ENCODE results near the gene DPT. TPM values are rescaled to one million over a fixed set of nuclear protein-coding genes. Genes with fewer than 3 reads are reported as not detected.
A peak's percentile ranks its signal among the peaks of the same experiment; 100 is the strongest.

Gene DPT
- total RNA-seq, 6 donors from 2014 or later = 11.5 to 22.4 (median 12.3) TPM; not detected in 1

GRCh38 chr1:168726281-168726680, 2.7 kb downstream of the DPT start:
- ATAC-seq (ENCODE audit: low FRiP score in 2 of 2) (peak; percentile 29 to 70), DNase-seq (no peak)
- Histone ChIP-seq H3K27me3 (no peaks in the 10 kb centered on the region), H3K9me3 (no peaks in the 10 kb centered on the region), H3K36me3 (no peaks in the 10 kb centered on the region), H3K4me1 (no peaks in the 10 kb centered on the region), H3K27ac (peak overlapping the region; percentile 11 to 44 (median 34)), H3K4me3 (no peak overlapping the region)
- whole genome bisulfite sequencing, 2 donors = 71 to 86% methylated on average over 3 of the region's 3 CpGs
- no peak for TF ChIP-seq POLR2A (IDR thresholded peaks at IDR 0.05)
- TF ChIP-seq EP300 (IDR thresholded peaks at IDR 0.05) = no peak
- no peak for TF ChIP-seq CTCF (IDR thresholded peaks at IDR 0.05)
- no peak for TF ChIP-seq POLR2AphosphoS5 (IDR thresholded peaks at IDR 0.05)

- no peaks in the 10 kb centered on the region for H3K36me3 ChIP-seq
- ATAC-seq (ENCODE audit: low FRiP score in 2 of 2) (no peak), DNase-seq (no peak)
- TF ChIP-seq EP300 (IDR thresholded peaks at IDR 0.05) (no peak), POLR2AphosphoS5 (IDR thresholded peaks at IDR 0.05) (no peak), CTCF (IDR thresholded peaks at IDR 0.05) (no peak), POLR2A (IDR thresholded peaks at IDR 0.05) (no peak)
- 63 to 71% methylated on average over 4 of the region's 4 CpGs for WGBS, 2 donors
- no peak overlapping the region for H3K4me3 ChIP-seq
- no peaks in the 10 kb centered on the region for H3K27me3 ChIP-seq
- H3K4me1 ChIP-seq = no peaks in the 10 kb centered on the region
- no peaks in the 10 kb centered on the region for H3K9me3 ChIP-seq
- H3K27ac ChIP-seq = no peak overlapping the region
Observed at GRCh38 chr1:168725831-168726230, 3.2 kb downstream of the DPT start.

GRCh38 chr1:168725060-168725459, 3.9 kb downstream of the DPT start:
- Histone ChIP-seq H3K9me3 (no peaks in the 10 kb centered on the region), H3K27me3 (no peaks in the 10 kb centered on the region), H3K36me3 (no peaks in the 10 kb centered on the region), H3K27ac (no peak overlapping the region), H3K4me1 (no peaks in the 10 kb centered on the region), H3K4me3 (no peak overlapping the region)
- 93 to 100% methylated on average over 2 of the region's 2 CpGs for WGBS, 2 donors
- ATAC-seq (ENCODE audit: low FRiP score in 2 of 2) (no peak), DNase-seq (no peak)
- no peak for TF ChIP-seq CTCF (IDR thresholded peaks at IDR 0.05)
- TF ChIP-seq EP300 (IDR thresholded peaks at IDR 0.05) = no peak
- no peak for TF ChIP-seq POLR2AphosphoS5 (IDR thresholded peaks at IDR 0.05)
- TF ChIP-seq POLR2A (IDR thresholded peaks at IDR 0.05) = no peak

GRCh38 chr1:168723000-168723399, 6.0 kb downstream of the DPT start:
- 50 to 55% methylated on average over 1 of the region's 1 CpG for WGBS, 2 donors
- TF ChIP-seq EP300 (IDR thresholded peaks at IDR 0.05) (no peak), CTCF (IDR thresholded peaks at IDR 0.05) (no peak), POLR2A (IDR thresholded peaks at IDR 0.05) (no peak), POLR2AphosphoS5 (IDR thresholded peaks at IDR 0.05) (no peak)
- DNase-seq (no peak), ATAC-seq (ENCODE audit: low FRiP score in 2 of 2) (no peak)
- H3K4me3 ChIP-seq = no peak overlapping the region
- no peaks in the 10 kb centered on the region for H3K9me3 ChIP-seq
- no peaks in the 10 kb centered on the region for H3K4me1 ChIP-seq
- H3K27me3 ChIP-seq = no peaks in the 10 kb centered on the region
- no peak overlapping the region for H3K27ac ChIP-seq
- H3K36me3 ChIP-seq = no peaks in the 10 kb centered on the region

- ATAC-seq (ENCODE audit: low FRiP score in 2 of 2) (no peak), DNase-seq (no peak)
- Histone ChIP-seq H3K9me3 (no peaks in the 10 kb centered on the region), H3K27ac (no peak overlapping the region), H3K4me1 (no peaks in the 10 kb centered on the region), H3K27me3 (no peaks in the 10 kb centered on the region), H3K36me3 (no peaks in the 10 kb centered on the region), H3K4me3 (no peak overlapping the region)
- TF ChIP-seq POLR2A (IDR thresholded peaks at IDR 0.05) (no peak), POLR2AphosphoS5 (IDR thresholded peaks at IDR 0.05) (no peak), EP300 (IDR thresholded peaks at IDR 0.05) (no peak), CTCF (IDR thresholded peaks at IDR 0.05) (no peak)
Observed at GRCh38 chr1:168720839-168721238, 8.2 kb downstream of the DPT start.

All from upper lobe of left lung (tissue), 6 donors.